GM12875 (cell line): ENCODE results near the gene C11orf98.
A peak's percentile ranks its signal among the peaks of the same experiment; 100 is the strongest.
"Not testable (repeated sequence)": the region's sequence is repeated elsewhere in the genome, so short reads cannot be mapped to it uniquely, and the experiment has no call there.

ENCODE experiments used
- H3K4me3 ChIP-seq: one replicate; pipeline ENCODE4 v1.5.1; 2011; ENCODE audit warnings: low read depth, low read length, control low read depth
- TF ChIP-seq, protein P1 (sequence below): IDR thresholded peaks from 2 replicates; pipeline ENCODE4 v1.5.1; 2011; ENCODE audit warnings: low read depth, mild to moderate bottlenecking, control low read depth, inconsistent platforms, low read length, moderate library complexity, borderline replicate concordance; ENCODE audit not compliant: insufficient read depth

C11orf98 gene

DNA sequence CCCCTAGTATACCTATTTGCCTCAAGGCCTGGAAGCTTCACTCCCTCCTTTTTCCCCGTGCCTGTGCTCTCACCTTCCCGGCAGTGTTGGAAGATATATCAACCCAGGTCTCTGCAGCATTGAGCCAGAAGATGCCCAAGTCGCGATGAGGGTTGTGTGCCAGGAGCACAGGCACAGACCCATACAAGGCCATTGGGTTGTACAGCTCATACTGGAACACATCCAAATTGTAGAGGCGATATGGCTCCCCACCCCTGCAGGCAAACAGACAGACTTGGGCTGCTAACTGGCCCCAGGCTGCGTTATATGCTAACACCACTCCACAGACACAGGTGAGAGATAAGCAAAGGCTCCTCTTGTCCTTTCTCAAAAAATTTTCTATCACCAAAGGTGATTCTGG, 32.5 kb downstream of the C11orf98 start:
- no peak overlapping the region for H3K4me3 ChIP-seq
- TF ChIP-seq, protein P1, sequence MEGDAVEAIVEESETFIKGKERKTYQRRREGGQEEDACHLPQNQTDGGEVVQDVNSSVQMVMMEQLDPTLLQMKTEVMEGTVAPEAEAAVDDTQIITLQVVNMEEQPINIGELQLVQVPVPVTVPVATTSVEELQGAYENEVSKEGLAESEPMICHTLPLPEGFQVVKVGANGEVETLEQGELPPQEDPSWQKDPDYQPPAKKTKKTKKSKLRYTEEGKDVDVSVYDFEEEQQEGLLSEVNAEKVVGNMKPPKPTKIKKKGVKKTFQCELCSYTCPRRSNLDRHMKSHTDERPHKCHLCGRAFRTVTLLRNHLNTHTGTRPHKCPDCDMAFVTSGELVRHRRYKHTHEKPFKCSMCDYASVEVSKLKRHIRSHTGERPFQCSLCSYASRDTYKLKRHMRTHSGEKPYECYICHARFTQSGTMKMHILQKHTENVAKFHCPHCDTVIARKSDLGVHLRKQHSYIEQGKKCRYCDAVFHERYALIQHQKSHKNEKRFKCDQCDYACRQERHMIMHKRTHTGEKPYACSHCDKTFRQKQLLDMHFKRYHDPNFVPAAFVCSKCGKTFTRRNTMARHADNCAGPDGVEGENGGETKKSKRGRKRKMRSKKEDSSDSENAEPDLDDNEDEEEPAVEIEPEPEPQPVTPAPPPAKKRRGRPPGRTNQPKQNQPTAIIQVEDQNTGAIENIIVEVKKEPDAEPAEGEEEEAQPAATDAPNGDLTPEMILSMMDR, result no peak

DNA sequence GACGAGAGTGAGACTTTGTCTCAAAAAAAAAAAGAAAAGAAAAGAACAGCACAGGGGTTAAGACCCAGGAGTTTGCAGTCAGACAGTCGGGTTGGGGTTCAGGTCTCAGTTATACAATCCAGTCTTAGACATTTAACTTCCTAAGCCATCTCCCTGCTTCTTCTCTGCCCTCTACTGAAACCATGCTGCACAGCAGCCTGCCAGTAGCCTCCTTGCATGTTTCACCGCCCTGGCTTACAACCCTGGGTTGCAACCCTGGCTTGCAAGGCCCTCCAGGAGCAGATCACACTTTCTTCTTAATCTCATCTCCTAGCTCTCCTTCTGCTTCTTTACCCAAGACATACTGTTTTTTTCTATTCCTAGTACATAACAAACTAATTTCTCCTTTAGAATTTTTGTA, 37.3 kb downstream of the C11orf98 start:
- TF ChIP-seq, protein P1, result no peak
- no peak overlapping the region for H3K4me3 ChIP-seq

DNA sequence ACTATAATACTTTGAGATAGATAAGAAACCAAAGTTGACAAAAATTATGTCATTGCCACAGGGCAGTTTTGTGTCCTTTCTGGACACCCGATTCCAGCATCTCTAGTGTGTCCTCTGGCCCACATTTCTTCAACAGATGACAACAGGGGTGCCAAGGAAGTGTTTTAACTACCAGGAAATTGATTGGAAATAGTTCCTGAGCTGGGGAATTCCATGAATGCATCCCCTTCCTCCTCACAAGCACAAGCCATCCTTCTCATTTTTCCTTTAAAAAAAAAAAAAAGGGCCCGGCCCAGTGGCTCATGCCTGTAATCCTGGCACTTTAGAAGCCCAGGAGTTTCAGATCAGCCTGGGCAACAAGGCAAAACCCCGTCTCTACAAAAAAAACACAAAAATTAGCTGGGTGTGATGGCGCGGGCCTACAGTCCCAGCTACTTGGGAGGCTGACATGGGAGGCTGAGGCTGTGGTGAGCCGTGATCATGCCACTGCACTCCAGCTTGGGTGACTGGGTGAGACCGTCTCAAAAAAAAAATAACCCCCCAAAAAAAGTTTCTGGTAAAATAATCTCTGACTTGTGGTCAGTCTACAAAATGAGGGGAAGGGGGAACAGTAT, 42.4 kb downstream of the C11orf98 start:
- TF ChIP-seq, protein P1, result no peak
- H3K4me3 ChIP-seq, result no peak overlapping the region

DNA sequence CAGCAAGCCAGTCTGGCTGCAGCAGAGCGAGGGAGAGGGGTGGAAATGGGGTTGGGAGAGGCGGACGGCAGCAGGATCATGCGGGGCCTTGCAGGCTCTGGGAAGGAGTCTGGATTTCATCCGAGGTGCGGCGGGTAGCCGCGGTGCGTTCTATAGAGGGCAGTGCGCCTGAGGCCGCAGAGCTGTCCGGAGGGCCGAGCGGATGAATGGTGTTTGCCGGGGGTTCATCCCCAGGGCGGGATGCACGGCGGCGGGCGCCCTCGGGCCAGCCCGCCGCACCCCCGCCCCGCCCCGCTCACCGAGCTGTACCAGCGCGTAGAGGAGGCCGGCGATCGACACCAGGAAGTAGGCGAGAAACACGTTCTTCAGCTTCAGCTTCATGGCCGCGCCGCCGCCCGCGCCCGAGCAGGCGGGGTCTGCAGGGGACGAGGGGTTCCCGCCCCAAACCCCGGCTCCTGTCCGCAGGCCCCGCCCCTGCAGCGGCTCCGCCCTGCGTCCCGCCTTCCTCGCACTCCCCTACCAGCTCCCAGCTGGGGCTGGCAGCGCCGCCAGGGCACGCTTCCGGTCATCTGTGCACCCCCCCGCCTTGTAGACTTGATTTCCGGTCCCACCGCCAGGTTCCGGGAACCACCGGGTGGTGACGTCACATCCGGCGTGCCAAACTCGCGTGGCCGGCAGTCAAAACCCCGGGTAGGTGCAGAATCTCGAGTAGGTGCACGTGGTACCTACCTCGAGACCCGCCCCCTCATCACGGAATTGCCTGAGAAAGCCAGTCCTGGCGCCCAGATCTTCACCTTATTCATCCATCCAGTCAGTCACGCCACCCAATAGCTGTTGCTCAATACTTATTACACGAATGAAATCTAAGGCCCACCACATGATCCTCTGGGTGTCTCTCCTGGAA, 43.2 kb downstream of the C11orf98 start, which contains the start of gene B3GAT3:
TSS of gene B3GAT3 (minus strand) at position 420 of the 904 bp plus-strand sequence. CDS start at position 381, 39 bp downstream.
- TF ChIP-seq, protein P1, result no peak
- peak within 1 kb of the TSS; percentile 90 for H3K4me3 ChIP-seq

DNA sequence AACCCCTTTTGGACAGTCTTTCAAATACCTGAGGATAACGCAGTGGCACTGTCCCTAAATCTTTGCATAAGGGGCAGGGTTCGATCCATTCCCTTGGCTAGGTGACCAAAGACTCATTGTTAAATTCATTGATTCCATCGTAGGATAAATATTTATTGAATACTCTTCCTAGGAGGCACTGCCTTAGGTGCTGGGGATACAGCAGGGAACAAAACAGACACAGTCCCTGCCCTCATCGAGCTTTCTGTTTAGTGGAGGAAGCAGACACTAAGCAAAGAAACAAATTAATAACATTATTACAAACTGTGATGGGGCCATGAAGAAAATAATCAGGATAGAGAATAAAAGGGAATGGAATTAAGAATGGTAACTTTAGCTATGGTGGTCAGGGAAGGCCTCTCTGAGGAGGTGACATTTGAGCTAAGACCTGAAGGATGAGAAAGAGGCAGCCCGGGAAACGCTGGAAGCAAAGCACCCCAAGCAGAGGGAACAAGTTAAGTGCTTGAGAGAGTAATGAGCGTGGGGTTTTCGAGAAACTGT, 43.9 kb downstream of the C11orf98 start:
- TF ChIP-seq, protein P1, result no peak
- H3K4me3 ChIP-seq, result peak overlapping the region; percentile 90

DNA sequence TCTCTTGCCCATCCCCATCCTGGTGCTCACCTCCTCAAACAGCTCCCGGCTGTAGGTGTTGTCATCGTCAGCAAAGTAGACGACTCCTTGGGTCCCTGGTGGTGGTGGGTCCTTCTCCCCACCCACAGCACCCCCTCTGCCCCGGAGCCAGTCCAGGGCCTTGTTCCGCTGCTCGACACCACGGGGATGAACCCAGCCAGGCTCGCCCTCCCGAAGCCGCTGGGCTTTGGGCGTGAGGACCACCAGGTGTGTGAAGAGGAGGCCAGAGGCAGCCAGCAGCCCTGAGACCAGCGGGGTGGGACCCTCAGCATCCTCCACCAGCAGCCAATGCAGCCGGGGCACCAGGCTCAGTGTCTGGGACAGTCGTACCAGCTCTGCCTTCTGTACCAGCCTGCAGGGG, 48.1 kb downstream of the C11orf98 start:
- not testable (repeated sequence) for H3K4me3 ChIP-seq

DNA sequence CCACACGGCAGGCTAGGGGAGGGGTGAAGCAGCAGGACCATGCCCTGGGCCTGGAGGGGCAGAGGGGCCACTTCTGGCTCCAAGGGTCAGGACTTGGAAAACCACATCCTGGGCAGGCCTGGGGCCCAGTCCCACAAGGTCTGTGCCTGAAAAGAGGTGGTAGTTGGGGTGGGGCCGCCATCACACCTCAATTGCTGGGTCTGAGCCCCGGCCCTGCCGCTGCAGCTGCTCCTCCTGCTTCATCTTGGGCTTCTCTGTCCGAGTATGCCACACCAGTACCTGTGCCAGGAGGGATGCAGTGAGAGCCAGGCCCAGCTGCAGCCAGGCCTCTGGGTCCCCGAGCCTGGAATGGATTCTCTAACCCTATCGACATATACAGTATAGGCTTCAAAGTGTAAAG, 49.5 kb downstream of the C11orf98 start:
- TF ChIP-seq, protein P1, result no peak

More for the DNA sequence above, 49.5 kb downstream of the C11orf98 start:
- no peak overlapping the region for H3K4me3 ChIP-seq
